ENCODE measurements around the gene G3BP2.
A peak's percentile ranks its signal among the peaks of the same experiment; 100 is the strongest.
"Not testable (repeated sequence)": the region's sequence is repeated elsewhere in the genome, so short reads cannot be mapped to it uniquely, and the experiment has no call there.

The G3BP2 gene

DNA sequence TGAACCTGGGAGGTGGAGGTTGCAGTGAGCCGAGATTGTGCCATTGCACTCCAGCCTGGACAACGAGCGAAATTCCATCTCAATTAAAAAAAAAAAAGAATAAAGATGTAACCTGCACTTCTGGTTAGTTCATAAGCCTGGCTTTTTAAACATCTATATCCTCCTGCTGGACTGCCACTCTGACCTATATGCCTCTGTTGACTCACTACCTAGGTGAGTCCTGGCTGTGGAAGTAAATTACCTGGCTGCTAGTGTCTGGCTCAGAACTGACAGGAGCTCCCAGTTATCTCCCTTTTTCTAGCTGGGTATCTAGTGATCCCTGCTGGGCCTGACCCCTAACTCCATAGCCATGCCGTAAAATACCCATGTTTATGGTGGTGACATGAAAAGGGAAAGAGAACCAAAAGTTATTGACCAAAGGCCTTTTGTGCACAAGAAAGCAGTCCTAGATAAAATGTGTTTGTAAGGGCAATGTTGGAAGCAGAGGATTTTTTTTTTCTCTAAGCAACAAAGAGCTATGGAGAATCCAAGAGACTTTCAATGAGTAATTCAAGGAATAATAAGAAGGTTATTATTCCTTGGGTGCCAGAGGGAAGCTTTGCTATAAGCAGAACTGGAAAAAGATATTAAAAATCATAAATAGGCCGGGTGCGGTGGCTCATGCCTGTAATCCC is 10.4 kb upstream of the G3BP2 start:
- DNase-seq = no peak

DNA sequence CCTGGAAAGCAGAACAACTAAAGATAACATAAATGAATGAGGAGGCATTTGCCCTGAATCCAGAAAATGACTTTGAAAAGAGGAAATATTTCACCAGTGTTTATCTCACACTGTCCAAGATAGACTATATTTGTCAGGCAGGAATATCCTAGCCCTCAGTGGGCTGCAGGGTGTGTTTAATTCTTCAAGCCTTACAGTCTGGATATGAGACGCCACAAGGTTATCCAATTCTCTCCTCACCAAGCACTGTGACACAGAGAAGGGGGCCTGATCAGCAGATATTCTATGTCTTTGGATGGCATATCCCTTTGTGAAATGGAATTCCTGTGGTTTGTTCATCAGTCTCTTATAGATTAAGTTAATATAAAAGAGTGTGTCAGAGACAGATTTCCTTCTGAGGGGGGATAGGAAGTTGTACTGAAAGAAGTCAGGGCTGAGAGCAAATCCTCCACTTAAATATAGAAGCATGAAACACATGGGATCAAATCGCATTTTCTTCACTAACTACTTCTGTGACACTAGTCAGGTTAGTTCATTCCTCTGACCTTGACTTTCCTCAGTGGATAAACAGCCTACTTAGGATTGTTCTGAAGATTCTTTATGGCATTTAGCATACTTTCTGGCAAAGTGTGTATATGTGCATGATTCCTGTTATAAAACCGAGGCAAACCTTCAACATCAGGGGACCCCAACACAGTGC is 6.8 kb upstream of the G3BP2 start:
- DNase-seq = peak; percentile 9

DNA sequence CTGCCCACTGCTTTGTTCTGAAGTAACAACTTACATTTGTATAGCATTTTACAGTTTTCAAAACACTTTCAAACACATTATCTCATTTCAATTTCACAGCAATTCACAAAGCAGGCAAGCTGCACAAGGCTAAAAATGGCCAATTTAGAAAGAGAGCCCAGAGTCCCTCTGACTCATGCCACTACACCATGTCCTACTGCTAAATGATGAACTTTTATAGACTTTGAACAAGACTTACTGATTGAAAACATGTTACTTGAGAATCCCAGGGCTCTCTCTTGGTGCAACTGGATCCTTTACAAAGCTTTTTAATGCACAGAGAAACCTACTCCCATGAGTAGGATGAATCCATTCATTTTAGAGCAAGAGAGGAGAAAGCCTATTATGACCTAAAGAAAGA is 5.8 kb upstream of the G3BP2 start:
- no peak for DNase-seq

DNA sequence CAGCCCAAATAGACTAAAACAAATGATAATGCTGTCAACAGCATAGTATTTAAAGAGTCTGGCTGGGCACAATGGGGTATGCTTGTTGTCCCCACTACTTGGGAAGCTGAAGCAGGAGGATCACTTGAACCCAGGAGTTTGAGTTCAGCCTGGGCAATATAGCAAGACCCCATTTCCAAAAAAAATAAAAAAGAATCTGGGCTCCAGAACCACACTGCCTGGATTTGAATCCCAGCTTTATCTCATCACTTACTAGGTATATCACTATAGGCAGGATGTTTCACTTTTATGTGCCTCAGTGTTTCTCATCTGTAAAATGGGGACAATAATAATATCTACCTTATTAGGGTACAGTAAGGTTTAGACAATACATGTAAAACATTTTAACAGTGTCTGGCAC is 5.3 kb upstream of the G3BP2 start:
- DNase-seq = no peak

DNA sequence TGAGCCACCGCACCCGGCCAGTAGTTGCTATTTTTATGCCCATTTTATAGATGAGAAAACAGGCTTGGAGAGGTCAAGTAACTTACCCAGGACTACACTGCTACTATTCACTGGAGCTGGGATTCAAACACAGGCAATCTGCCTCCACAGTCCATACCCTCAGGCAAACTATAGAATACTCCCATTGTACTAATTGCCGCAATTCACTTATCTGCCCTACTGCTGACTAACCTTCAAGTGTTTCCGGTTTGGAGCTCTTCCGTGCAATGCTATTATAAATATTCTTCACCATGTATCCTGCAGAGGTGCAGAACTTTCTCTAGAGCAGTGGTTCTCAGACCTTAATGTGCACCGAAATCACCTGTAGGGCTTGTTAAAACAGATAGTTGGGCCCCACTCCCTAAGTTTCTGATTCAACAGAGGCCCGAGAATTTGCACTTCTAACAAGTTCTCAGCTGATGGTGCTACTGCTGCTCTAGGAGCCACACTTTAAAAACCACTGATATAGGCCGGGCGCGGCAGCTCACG is 1.9 kb upstream of the G3BP2 start:
- no peak for DNase-seq

DNA sequence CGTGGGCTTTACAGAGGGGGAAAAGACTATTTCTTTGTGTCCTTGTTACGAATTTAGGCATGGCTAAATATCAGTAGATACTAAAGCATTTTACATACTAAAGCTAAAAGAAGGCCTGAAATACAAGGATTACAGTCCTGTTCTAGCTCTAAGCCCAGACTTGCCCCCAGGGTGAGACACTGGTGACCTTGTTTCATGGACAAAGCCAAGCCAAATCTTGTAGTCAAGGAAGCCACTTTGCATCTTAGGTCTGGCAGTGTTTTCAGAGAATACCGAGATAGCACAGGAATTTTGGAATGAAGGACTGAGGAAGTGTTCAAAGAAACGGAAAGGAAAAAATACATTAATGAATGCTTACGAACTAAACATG is 733 bp upstream of the G3BP2 start:
- DNase-seq = no peak

- DNase-seq = peak; percentile 45
Observed at GRCh38 chr4:75672461-75673026, 667 bp downstream of the G3BP2 start.

DNA sequence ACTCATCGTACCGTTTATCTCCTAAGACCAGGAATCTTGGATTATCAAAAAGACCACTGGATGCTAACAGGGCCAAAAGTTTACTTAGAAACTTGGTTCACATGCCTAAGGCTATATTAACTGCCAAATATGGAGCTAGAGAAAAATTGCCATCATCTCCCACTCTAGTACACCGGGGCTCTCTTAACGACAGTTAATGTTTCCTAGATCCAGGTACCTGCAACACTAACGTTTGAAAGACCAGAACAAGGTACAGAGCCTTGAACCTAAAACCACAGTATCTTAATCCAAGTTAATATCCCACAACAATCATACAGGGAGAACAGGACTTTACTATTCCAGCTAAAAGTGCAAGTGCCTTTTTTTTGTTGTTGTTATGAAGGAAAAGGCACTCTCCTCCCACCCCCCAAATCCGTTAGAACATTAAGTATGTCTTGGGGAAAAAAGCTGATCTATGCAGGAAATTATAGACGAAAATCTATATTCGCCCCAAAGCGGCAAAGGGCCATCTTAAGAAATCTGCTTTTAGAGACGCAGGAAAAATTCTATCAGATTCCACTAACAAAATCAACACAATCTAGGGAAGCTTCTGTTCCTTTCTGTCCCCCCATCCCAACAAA is 1.3 kb downstream of the G3BP2 start:
- DNase-seq = no peak

DNA sequence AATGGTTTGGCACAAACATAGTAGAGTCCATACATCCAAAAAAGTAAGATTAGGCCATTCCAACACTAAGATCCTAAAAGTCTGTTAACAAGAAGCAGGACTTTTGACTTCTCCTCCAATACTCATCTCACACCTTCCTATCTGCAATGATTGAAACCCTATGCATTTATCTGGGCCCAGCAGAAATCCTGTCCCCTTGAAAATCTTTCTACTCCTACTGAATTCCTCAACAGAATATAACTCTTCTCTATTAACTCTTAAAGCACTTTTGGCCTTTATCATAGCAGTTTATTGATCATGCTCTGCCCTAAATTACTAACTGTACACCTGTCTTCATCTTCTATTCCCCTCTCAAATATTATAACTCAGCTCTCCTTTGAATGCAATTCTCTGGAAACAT is 4.6 kb downstream of the G3BP2 start:
- no peak for DNase-seq

DNA sequence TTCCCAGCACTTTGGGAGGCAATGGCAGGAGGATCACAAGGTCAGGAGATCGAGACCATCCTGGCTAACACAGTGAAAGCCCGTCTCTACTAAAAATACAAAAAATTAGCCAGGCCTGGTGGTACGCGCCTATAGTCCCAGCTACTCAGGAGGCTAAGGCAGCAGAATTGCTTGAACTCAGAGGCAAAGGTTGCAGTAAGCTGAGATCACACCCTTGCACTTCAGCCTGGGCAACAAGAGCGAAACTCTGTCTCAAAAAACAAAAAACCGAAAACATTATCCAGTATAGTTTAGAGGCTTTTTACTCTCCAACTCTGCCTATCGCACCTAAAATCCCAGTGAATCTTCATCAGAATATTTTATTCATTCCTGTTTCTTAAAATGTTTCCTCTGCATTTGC is 5.6 kb downstream of the G3BP2 start:
- not testable (repeated sequence) for DNase-seq

DNA sequence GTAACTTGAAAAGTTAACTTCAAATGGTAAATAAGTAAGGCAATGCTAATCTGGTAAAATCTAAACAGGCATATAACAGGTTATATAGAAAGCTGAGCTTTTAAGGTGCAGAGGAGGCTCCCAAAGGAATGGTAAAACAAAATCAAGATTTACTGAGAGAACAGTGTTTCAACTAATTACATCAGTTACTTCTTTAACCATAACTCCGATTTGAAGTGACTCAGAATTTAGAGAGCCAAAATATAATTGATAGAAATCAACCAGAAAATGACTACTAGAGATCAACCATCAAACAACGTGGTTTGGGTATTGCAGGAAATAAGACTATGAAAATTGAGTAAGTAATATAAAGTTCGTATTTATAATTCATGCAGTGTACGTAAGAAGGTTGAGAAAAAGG is 6.9 kb downstream of the G3BP2 start:
- peak; percentile 30 for DNase-seq

GRCh38 chr4:75664604-75665003 is 8.6 kb downstream of the G3BP2 start:
- DNase-seq = not testable (repeated sequence)

DNA sequence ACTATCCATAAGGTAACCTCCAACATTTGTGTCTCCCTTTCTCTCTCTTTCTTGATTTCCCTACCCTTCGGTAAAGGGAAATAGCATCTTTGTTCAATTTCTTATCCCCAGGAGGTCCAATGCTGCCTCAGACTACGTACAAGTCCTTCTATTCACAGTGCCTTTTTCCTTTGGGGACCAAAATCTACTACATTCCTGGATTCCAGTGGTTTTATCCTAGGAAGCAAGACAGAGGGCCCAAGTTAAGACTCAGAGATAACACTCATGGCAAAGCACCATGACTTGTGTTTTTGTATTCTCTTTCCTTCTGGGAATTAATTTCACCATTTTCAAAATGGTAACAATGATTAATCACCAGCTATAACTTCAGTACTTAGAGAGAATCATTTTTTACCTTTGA is 10.6 kb downstream of the G3BP2 start:
- DNase-seq = peak; percentile 78

GRCh38 chr4:75660491-75660890 is 12.7 kb downstream of the G3BP2 start:
- no peak for DNase-seq

DNA sequence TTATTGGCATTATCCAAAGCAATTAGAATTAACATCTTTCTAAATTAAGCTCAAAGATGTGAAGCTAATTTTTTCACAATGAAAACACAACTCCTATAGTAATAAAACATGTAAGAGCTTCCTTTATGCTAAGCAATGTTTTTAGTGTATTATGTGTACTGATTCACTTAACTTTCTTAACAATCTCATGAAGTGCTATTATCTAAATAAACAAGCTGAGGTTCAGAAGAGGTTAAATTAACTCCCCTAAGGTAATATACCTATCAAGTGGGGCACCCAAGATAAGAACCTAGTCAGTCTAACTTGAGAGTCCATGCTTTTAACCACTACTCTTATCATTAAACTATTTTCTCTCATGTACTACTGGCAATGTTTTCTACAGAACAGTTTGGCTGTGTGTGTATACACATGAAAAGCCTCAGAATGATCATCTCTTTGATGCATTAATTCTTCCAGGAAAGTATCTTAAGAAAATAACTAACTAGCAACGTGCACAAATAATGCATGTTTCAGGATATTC is 13.6 kb downstream of the G3BP2 start:
- no peak for DNase-seq

DNA sequence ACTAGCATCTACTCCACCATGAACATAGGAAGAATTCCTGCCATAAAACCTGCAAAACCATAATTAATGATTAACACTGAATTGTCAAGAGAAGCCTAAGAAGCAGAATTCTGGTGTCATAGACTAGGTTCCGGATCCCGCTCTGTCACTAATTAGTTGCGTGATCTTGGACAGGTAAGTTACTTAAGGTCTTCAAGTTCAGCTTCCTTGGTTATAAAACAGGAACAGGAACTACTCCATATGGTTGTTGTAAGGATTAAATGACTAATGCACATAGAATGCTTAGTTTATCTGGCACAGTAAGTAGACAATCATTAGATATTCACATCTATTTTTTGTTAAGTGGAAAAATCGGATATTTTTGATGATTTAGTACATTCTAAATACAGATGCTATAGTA is 14.3 kb downstream of the G3BP2 start:
- DNase-seq = no peak

GRCh38 chr4:75655562-75655961 is 17.6 kb downstream of the G3BP2 start:
- no peak for DNase-seq

DNA sequence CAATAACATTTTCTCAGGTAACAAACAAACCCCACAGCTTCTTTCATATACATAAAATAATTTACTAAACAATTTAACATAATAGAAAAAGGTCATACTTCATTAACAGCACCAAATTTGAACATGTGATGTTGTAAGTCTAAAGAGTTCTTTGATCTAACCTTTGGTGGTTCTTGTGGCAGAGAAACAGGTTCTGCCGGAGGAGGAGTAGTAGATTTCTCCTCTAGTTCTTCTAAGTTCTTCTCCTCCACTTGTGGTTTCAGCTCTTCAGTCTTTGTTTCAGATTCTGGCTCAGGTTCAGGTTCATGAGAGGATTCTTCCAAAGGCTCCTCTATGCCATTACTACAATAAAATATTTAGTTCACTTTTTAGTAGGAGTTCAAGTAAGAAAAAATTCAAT is 18.3 kb downstream of the G3BP2 start:
- DNase-seq = no peak

DNA sequence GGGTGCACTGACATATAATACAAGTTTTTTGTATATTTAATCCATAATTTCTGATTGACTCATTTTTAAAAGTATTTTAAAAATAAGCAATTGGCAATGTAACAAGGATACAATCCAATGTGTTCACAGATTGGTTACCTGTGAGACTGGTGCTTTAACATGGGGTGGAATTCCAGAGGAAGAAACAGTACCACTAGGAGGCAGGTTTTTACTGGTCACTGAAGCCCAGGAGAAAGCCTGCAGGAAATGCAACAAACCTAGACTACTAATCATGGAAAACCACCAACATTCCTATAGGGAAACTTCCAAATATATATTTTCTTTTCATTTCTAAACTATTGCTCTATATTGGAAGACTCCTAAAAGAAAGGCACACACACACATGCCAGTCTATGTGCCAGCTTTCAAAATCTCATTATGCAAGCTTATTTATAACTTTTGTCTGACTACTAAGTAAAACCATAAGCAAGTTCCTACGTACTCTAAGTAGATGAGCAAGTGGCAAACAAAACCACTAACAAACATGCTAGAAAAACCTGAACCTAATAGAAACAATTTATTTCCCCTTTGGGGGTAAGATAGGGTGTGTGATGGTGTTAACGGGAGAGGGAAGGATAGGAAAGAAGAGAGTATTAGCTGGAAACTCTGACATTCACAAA is 19.2 kb downstream of the G3BP2 start:
- DNase-seq = peak; percentile 34

- no peak for DNase-seq
Observed at GRCh38 chr4:75644095-75644494, 29.1 kb downstream of the G3BP2 start.

DNA sequence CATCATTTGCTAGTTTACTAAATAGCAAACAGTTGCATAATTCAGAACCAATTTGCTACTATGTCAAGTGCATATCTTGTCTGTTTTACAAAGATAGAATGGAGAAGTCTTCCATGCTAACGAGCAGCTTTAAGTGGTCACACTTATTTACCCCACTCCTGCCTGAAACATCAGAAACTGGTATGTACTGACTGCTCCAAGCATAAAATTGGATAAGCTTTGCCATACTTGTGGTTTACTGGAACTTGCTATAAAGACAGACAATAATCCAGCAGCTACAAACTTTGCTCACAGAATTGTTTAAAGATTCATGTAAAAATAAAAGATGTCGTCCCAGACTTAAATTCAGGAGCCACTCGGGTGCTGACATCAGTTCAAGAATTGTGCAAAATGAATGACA is 29.6 kb downstream of the G3BP2 start:
- no peak for DNase-seq

DNA sequence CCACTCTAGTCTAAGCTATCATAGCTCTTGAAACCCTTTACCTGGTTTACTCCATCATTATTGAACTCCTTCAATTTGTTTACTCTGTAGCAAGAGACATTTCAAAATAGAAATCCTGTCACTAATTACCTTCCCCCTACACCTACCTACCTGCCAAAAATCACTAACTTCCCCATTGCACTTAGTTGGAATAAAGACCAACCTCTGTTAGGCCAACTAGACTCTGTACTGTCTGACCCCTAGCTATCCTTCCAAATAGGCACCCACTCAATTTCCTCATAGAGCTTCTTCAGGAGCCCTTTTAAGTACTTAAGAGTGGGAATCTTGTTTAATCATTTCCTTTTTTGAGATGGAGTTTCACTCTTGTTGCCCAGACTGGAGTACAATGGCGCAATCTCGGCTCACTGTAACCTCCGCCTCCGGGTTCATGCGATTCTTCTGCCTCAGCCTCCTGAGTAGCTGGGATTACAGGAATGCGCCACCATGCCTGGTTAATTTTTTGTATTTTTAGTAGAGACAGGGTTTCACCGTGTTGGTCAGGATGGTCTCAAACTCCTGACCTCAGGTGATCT is 34.0 kb downstream of the G3BP2 start:
- no peak for DNase-seq

Data from fibroblast of skin of scalp (primary cell).